Hepatocyte (in vitro differentiated cells): ENCODE data around the gene TFDP1. TPM values are rescaled to one million over a fixed set of nuclear protein-coding genes. Genes with fewer than 3 reads are reported as not detected.

ENCODE experiments used
- DNase-seq: peaks from one replicate; pipeline ENCODE4 v3.0.0-alpha.2; 2016; ENCODE audit warnings: low spot score
- H2AFZ ChIP-seq: fragments of 200-600 bp; sonication (generic); 2 replicates; pipeline ENCODE4 v1.6.0; 2016; ENCODE audit warnings: antibody characterized with exemption, mild to moderate bottlenecking
- H3K27ac ChIP-seq: fragments of 200-600 bp; sonication (generic); 2 replicates; pipeline ENCODE4 v1.5.1; 2016; ENCODE audit warnings: mild to moderate bottlenecking
- H3K27me3 ChIP-seq: fragments of 200-600 bp; sonication (generic); 2 replicates; pipeline ENCODE4 v1.6.1; 2016
- H3K36me3 ChIP-seq: fragments of 200-600 bp; sonication (generic); replicated peaks from 2 replicates; pipeline ENCODE4 v1.5.1; 2016; ENCODE audit warnings: low read depth; ENCODE audit not compliant: insufficient read depth
- H3K4me1 ChIP-seq: fragments of 200-600 bp; sonication (generic); 2 replicates; pipeline ENCODE4 v1.5.1; 2016; ENCODE audit warnings: mild to moderate bottlenecking, moderate library complexity; ENCODE audit not compliant: insufficient read depth
- H3K4me2 ChIP-seq: fragments of 200-600 bp; sonication (generic); 2 replicates; pipeline ENCODE4 v1.6.0; 2016
- H3K4me3 ChIP-seq: fragments of 200-600 bp; sonication (generic); 2 replicates; pipeline ENCODE4 v1.5.1; 2016; ENCODE audit warnings: mild to moderate bottlenecking
- H3K79me2 ChIP-seq: fragments of 200-600 bp; sonication (generic); 2 replicates; pipeline ENCODE4 v1.6.0; 2017; ENCODE audit warnings: mild to moderate bottlenecking
- H3K9me2 ChIP-seq: fragments of 200-600 bp; sonication (generic); replicated peaks from 2 replicates; pipeline ENCODE4 v1.6.0; 2017; ENCODE audit warnings: mild to moderate bottlenecking; ENCODE audit not compliant: insufficient read depth
- H3K9me3 ChIP-seq: fragments of 200-600 bp; sonication (generic); 2 replicates; pipeline ENCODE4 v1.5.1; 2016; ENCODE audit warnings: low read depth, mild to moderate bottlenecking
- H4K20me1 ChIP-seq: fragments of 200-600 bp; sonication (generic); 2 replicates; pipeline ENCODE4 v1.6.0; 2016; ENCODE audit warnings: mild to moderate bottlenecking; ENCODE audit not compliant: insufficient read depth, poor library complexity, severe bottlenecking
- EZH2 ChIP-seq: fragments of 200-600 bp; sonication (generic); IDR thresholded peaks from 2 replicates; pipeline ENCODE4 v1.6.1; 2016; ENCODE audit warnings: antibody characterized with exemption, mild to moderate bottlenecking, borderline replicate concordance
- EZH2phosphoT487 ChIP-seq: fragments of 200-600 bp; sonication (generic); IDR thresholded peaks from one replicate; pipeline ENCODE4 v1.6.1; 2018; ENCODE audit warnings: antibody characterized with exemption, mild to moderate bottlenecking, low read depth, moderate library complexity; ENCODE audit not compliant: unreplicated experiment, severe bottlenecking
- WGBS: methylation state at CpG from one replicate; pipeline ENCODE4 v1.1.6; 2016; ENCODE audit warnings: low lambda C conversion rate; ENCODE audit errors: missing lambda C conversion rate; 5-methylcytosine and 5-hydroxymethylcytosine counted together
- polyA plus RNA-seq: library from polyadenylated mRNA; unstranded; fragments of >200 nt; fragmentation: Nextera tagmentation; extraction: Ambion mirVana; gene quantifications from 2 replicates; pipeline ENCODE4 v1.2.1, GENCODE V29; 2016
- total RNA-seq: library from RNA; depleted of rRNA; stranded (reverse); fragments of >200 nt; gene quantifications from 2 replicates; pipeline ENCODE4 v1.2.3, GENCODE V29; 2014
- TF ChIP-seq, protein P1 (sequence below): fragments of 200-600 bp; sonication (generic); IDR thresholded peaks from 2 replicates; pipeline ENCODE4 v1.5.1; 2016; ENCODE audit warnings: antibody characterized with exemption, mild to moderate bottlenecking; ENCODE audit not compliant: poor library complexity

The TFDP1 gene
- total and polyA plus RNA-seq, 2 experiments from 2014 or later: 54.0 to 62.9 TPM

DNA sequence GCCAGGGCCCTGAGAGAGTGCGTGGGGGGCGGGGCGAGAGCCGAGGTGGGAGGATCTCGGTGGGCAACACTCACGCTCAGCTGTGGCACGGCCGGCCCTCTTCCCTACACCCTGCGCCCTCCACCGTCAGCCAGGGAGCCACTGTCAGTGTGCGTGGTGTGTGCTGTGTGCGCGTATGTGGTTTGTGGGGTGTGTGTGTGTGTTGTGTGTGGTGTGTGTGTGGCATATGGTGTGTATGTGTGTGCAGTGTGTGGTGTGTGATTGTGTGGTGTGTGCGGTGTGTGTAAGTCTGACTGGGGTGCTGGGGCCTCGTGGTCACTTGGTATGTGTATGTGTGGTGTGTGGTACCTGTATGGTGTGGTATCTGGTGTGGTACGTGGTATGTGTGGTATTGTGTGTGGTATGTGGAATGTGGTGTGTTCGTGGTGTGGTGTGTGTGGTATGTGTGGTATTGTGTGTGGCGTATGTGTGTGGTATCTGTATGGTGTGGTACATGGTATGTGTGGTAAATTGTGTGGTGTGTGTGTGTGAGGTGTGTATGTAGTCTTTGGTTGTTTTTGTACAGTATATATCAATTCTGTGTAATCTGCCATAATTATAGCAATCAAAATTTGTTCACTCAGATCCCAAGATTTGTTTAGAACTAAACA, 87.6 kb downstream of the TFDP1 start:
- no peaks in the 10 kb centered on the region for H3K9me2 ChIP-seq
- 91% methylated on average over 18 of the region's 18 CpGs for WGBS
- H2AFZ ChIP-seq: no peak overlapping the region
- H4K20me1 ChIP-seq: no peaks in the 10 kb centered on the region
- DNase-seq: no peak
- H3K27me3 ChIP-seq: no peaks in the 10 kb centered on the region
- H3K4me1 ChIP-seq: no peaks in the 10 kb centered on the region
- no peak overlapping the region for H3K4me2 ChIP-seq
- TF ChIP-seq EZH2: no peak
- TF ChIP-seq EZH2phosphoT487: no peak
- TF ChIP-seq, protein P1, sequence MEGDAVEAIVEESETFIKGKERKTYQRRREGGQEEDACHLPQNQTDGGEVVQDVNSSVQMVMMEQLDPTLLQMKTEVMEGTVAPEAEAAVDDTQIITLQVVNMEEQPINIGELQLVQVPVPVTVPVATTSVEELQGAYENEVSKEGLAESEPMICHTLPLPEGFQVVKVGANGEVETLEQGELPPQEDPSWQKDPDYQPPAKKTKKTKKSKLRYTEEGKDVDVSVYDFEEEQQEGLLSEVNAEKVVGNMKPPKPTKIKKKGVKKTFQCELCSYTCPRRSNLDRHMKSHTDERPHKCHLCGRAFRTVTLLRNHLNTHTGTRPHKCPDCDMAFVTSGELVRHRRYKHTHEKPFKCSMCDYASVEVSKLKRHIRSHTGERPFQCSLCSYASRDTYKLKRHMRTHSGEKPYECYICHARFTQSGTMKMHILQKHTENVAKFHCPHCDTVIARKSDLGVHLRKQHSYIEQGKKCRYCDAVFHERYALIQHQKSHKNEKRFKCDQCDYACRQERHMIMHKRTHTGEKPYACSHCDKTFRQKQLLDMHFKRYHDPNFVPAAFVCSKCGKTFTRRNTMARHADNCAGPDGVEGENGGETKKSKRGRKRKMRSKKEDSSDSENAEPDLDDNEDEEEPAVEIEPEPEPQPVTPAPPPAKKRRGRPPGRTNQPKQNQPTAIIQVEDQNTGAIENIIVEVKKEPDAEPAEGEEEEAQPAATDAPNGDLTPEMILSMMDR: no peak
- H3K27ac ChIP-seq: no peak overlapping the region
- no peak overlapping the region for H3K4me3 ChIP-seq
- no peaks in the 10 kb centered on the region for H3K36me3 ChIP-seq
- no peaks in the 10 kb centered on the region for H3K79me2 ChIP-seq
- H3K9me3 ChIP-seq: no peaks in the 10 kb centered on the region

Other genes starting within 250 kb of the TFDP1 start
- 20.3 and 22.7 TPM in 2 replicates for gene GRTP1, start 220.6 kb upstream of the TFDP1 start, total RNA-seq
- 20.4 and 22.1 TPM in 2 replicates for gene GRTP1, start 220.6 kb upstream of the TFDP1 start, polyA plus RNA-seq
- gene ADPRHL1, start 131.3 kb upstream of the TFDP1 start, total RNA-seq: 1.1 and 1.2 TPM in 2 replicates
- 0.58 and 1.0 TPM in 2 replicates for gene ADPRHL1, start 131.3 kb upstream of the TFDP1 start, polyA plus RNA-seq
- 10.2 and 10.4 TPM in 2 replicates for gene DCUN1D2, start 94.0 kb upstream of the TFDP1 start, total RNA-seq
- gene DCUN1D2, start 94.0 kb upstream of the TFDP1 start, polyA plus RNA-seq: 4.1 and 8.4 TPM in 2 replicates
- 15.9 and 16.2 TPM in 2 replicates for gene ATP4B, start 73.4 kb downstream of the TFDP1 start, total RNA-seq
- gene ATP4B, start 73.4 kb downstream of the TFDP1 start, polyA plus RNA-seq: 7.0 and 30.8 TPM in 2 replicates
- 0.16 and 0.17 TPM in 2 replicates for gene GRK1, start 82.5 kb downstream of the TFDP1 start, total RNA-seq
- 0.07 TPM in 1 of 2 replicates, not detected in the other for gene GRK1, start 82.5 kb downstream of the TFDP1 start, polyA plus RNA-seq
- 0.10 and 1.5 TPM in 2 replicates for gene TMEM255B, start 174.5 kb downstream of the TFDP1 start, total RNA-seq
- 4.0 and 6.3 TPM in 2 replicates for gene TMEM255B, start 174.5 kb downstream of the TFDP1 start, polyA plus RNA-seq